GM23338 (cell line): Measurements from ENCODE around the gene OR1S2. TPM values are rescaled to one million over a fixed set of nuclear protein-coding genes. Genes with fewer than 3 reads are reported as not detected.

Source experiments
- ATAC-seq: fragments of 200-7000 bp; cut with Tn5 transposase; 3 replicates; pipeline ENCODE4 v1.9.1; 2020
- DNase-seq: peaks from one replicate; pipeline ENCODE4 v3.0.0-alpha.2; 2015; ENCODE audit warnings: low spot score
- H2AFZ ChIP-seq: fragments of 200-600 bp; sonication (generic); 2 replicates; pipeline ENCODE4 v1.8.0; 2016; ENCODE audit warnings: antibody characterized with exemption, mild to moderate bottlenecking, moderate library complexity
- H3F3A ChIP-seq: fragments of 200-600 bp; sonication (generic); replicated peaks from 2 replicates; pipeline ENCODE4 v1.8.0; 2017; ENCODE audit warnings: antibody characterized with exemption, mixed run types, low read depth
- H3K27ac ChIP-seq: fragments of 200-600 bp; sonication (generic); 2 replicates; pipeline ENCODE4 v1.6.1; 2016; ENCODE audit warnings: low read depth
- H3K27me3 ChIP-seq: fragments of 200-600 bp; sonication (generic); 2 replicates; pipeline ENCODE4 v1.8.0; 2016; ENCODE audit warnings: mild to moderate bottlenecking, mixed run types, moderate library complexity; ENCODE audit not compliant: insufficient read depth
- H3K36me3 ChIP-seq: fragments of 200-600 bp; sonication (generic); 2 replicates; pipeline ENCODE4 v1.8.0; 2016; ENCODE audit warnings: mild to moderate bottlenecking; ENCODE audit not compliant: insufficient read depth
- H3K4me1 ChIP-seq: fragments of 200-600 bp; sonication (generic); 2 replicates; pipeline ENCODE4 v1.8.0; 2016; ENCODE audit warnings: mild to moderate bottlenecking, moderate library complexity; ENCODE audit not compliant: insufficient read depth
- H3K4me2 ChIP-seq: fragments of 200-600 bp; sonication (generic); 2 replicates; pipeline ENCODE4 v1.7.1; 2017; ENCODE audit warnings: mixed run types
- H3K4me3 ChIP-seq: fragments of 200-600 bp; sonication (generic); 2 replicates; pipeline ENCODE4 v1.6.1; 2016; ENCODE audit warnings: mixed run types
- H3K79me2 ChIP-seq: fragments of 200-600 bp; sonication (generic); replicated peaks from 2 replicates; pipeline ENCODE4 v1.8.0; 2017; ENCODE audit warnings: mild to moderate bottlenecking; ENCODE audit not compliant: insufficient read depth
- H3K9me2 ChIP-seq: fragments of 200-600 bp; sonication (generic); 2 replicates; pipeline ENCODE4 v1.8.0; 2017; ENCODE audit not compliant: insufficient read depth
- H4K20me1 ChIP-seq: fragments of 200-600 bp; sonication (generic); replicated peaks from 2 replicates; pipeline ENCODE4 v1.8.0; 2017; ENCODE audit warnings: mild to moderate bottlenecking; ENCODE audit not compliant: insufficient read depth
- H3K27ac Mint-ChIP-seq: 2 replicates; pipeline ENCODE4 v1.8.0; 2020; ENCODE audit warnings: inconsistent platforms, mild to moderate bottlenecking, moderate library complexity, mixed read lengths
- H3K27me3 Mint-ChIP-seq: 3 replicates; pipeline ENCODE4 v1.8.0; 2022; ENCODE audit warnings: low read depth, mild to moderate bottlenecking, moderate library complexity, mixed read lengths, inconsistent platforms; ENCODE audit not compliant: insufficient read depth, poor library complexity
- H3K36me3 Mint-ChIP-seq: 3 replicates; pipeline ENCODE4 v1.8.0; 2021; ENCODE audit warnings: low read depth, mild to moderate bottlenecking, inconsistent platforms, moderate library complexity, mixed read lengths
- H3K4me1 Mint-ChIP-seq: 3 replicates; pipeline ENCODE4 v1.8.0; 2020; ENCODE audit warnings: mild to moderate bottlenecking, inconsistent platforms, mixed read lengths
- H3K4me3 Mint-ChIP-seq: 3 replicates; pipeline ENCODE4 v1.8.0; 2021; ENCODE audit warnings: moderate library complexity, mild to moderate bottlenecking, inconsistent platforms, mixed read lengths
- H3K9me3 Mint-ChIP-seq: 3 replicates; pipeline ENCODE4 v1.8.0; 2020; ENCODE audit warnings: moderate library complexity, mild to moderate bottlenecking, inconsistent platforms, mixed read lengths
- CREB1 ChIP-seq: fragments of 250-450 bp; sonication (Bioruptor Pico); IDR thresholded peaks from 2 replicates; pipeline ENCODE4 v1.5.0; 2020; ENCODE audit warnings: low read depth, mild to moderate bottlenecking, moderate library complexity
- CTCF ChIP-seq, 2 experiments: fragments of 200-600 bp in 1 of 2; sonication (generic) in 1 of 2; conservative IDR thresholded peaks; 2 replicates each; pipeline versions ENCODE4 v1.5.1 to v1.6.1; 2016 to 2017; ENCODE audit warnings: antibody characterized with exemption in 2 of 2, low read depth in 2 of 2, mild to moderate bottlenecking in 2 of 2, moderate library complexity in 1 of 2
- ETS1 ChIP-seq: IDR thresholded peaks from 2 replicates; pipeline ENCODE4 v1.6.1; 2016; ENCODE audit warnings: antibody characterized with exemption
- EZH2 ChIP-seq: fragments of 200-600 bp; sonication (generic); IDR thresholded peaks from one replicate; pipeline ENCODE4 v1.8.0; 2017; ENCODE audit warnings: antibody characterized with exemption, mild to moderate bottlenecking, low read depth; ENCODE audit not compliant: unreplicated experiment
- EZH2phosphoT487 ChIP-seq: fragments of 200-600 bp; sonication (generic); IDR thresholded peaks from one replicate; pipeline ENCODE4 v1.8.1; 2018; ENCODE audit warnings: antibody characterized with exemption; ENCODE audit not compliant: unreplicated experiment
- JUNB ChIP-seq: IDR thresholded peaks from one replicate; pipeline ENCODE4 v1.6.1; 2016; ENCODE audit warnings: antibody characterized with exemption; ENCODE audit not compliant: unreplicated experiment
- POLR2AphosphoS5 ChIP-seq: IDR thresholded peaks from 2 replicates; pipeline ENCODE4 v1.6.1; 2016; ENCODE audit warnings: antibody characterized with exemption, low read depth
- STAT1 ChIP-seq: IDR thresholded peaks from one replicate; pipeline ENCODE4 v1.6.1; 2016; ENCODE audit warnings: antibody characterized with exemption; ENCODE audit not compliant: unreplicated experiment
- ZNF331 ChIP-seq: fragments of 250-450 bp; sonication (Bioruptor Pico); IDR thresholded peaks from 2 replicates; pipeline ENCODE4 v1.5.0; 2020; ENCODE audit warnings: low read depth, mild to moderate bottlenecking, moderate library complexity
- ZNF462 ChIP-seq: fragments of 250-450 bp; sonication (Bioruptor Pico); IDR thresholded peaks from 2 replicates; pipeline ENCODE4 v1.5.0; 2020; ENCODE audit warnings: mild to moderate bottlenecking, moderate library complexity
- polyA plus RNA-seq: library from polyadenylated mRNA; unstranded; fragments of >200 nt; fragmentation: Nextera tagmentation; extraction: Ambion mirVana; gene quantifications from 2 replicates; pipeline ENCODE4 v1.2.1, GENCODE V29; 2016
- total RNA-seq: library from RNA; depleted of rRNA; stranded (reverse); fragments of >200 nt; shearing (Covaris generic); gene quantifications from 2 replicates; pipeline ENCODE4 v1.2.3, GENCODE V29; 2014
- TF ChIP-seq, protein P1 (sequence below): IDR thresholded peaks from one replicate; pipeline ENCODE4 v1.6.1; 2018; ENCODE audit warnings: antibody characterized with exemption; ENCODE audit not compliant: unreplicated experiment

Gene OR1S2
- total and polyA plus RNA-seq, 2 experiments from 2014 or later: not detected

DNA sequence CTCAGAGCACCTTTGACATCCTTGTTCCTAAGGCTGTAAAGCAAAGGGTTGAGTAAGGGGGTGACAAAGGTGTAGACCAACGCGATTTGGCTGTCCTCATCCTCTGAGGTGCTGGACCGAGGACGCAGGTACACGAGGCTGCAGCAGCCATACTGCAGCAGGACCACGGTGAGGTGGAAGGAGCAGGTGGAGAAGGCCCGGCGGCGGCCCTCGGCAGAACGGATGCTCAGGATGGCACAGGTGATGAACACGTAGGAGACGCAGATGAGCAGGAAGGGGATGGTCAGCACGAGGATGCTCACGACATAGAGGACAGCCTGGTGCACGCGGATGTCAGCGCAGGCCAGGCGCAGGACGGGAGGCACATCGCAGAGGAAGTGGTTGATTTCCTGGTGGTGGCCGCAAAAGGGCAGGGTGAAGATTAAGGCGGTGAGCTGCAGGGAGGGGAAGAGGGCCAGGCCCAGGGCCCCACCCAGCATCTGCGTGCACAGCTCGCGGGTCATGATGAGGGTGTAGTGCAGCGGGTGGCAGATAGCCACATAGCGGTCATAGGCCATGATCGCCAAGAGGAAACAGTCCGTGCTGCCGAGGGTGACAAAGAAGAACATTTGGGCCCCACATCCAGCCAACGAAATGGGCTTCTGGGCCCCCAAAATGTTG is 24.1 kb upstream of the OR1S2 start:
- Histone ChIP-seq H3K27ac (no peak overlapping the region), H2AFZ (no peak overlapping the region), H3K4me3 (no peak overlapping the region), H4K20me1 (no peaks in the 10 kb centered on the region), H3K4me1 (no peaks in the 10 kb centered on the region), H3K27me3 (no peaks in the 10 kb centered on the region), H3K36me3 (no peaks in the 10 kb centered on the region), H3K4me2 (no peak overlapping the region), H3K9me2 (no peaks in the 10 kb centered on the region), H3K79me2 (no peaks in the 10 kb centered on the region), H3F3A (no peaks in the 10 kb centered on the region)
- DNase-seq (no peak), ATAC-seq (no peak)
- no peaks in the 10 kb centered on the region for H3K27me3 Mint-ChIP-seq
- no peak overlapping the region for H3K4me3 Mint-ChIP-seq
- H3K9me3 Mint-ChIP-seq: no peaks in the 10 kb centered on the region; the same call in 2 of the 3 replicates
- H3K27ac Mint-ChIP-seq: no peak overlapping the region
- no peaks in the 10 kb centered on the region; the same call in 2 of the 3 replicates for H3K36me3 Mint-ChIP-seq
- TF ChIP-seq ZNF462 (CRISPR knock-in tag) (no peak), ETS1 (no peak), EZH2 (no peak), CREB1 (CRISPR knock-in tag) (no peak), ZNF331 (CRISPR knock-in tag) (no peak), JUNB (no peak), EZH2phosphoT487 (no peak), CTCF (conservative IDR thresholded peaks at IDR 0.05; ENCODE audit: low read depth in 2 of 2) (no peak), STAT1 (no peak), POLR2AphosphoS5 (no peak)
- TF ChIP-seq, protein P1, sequence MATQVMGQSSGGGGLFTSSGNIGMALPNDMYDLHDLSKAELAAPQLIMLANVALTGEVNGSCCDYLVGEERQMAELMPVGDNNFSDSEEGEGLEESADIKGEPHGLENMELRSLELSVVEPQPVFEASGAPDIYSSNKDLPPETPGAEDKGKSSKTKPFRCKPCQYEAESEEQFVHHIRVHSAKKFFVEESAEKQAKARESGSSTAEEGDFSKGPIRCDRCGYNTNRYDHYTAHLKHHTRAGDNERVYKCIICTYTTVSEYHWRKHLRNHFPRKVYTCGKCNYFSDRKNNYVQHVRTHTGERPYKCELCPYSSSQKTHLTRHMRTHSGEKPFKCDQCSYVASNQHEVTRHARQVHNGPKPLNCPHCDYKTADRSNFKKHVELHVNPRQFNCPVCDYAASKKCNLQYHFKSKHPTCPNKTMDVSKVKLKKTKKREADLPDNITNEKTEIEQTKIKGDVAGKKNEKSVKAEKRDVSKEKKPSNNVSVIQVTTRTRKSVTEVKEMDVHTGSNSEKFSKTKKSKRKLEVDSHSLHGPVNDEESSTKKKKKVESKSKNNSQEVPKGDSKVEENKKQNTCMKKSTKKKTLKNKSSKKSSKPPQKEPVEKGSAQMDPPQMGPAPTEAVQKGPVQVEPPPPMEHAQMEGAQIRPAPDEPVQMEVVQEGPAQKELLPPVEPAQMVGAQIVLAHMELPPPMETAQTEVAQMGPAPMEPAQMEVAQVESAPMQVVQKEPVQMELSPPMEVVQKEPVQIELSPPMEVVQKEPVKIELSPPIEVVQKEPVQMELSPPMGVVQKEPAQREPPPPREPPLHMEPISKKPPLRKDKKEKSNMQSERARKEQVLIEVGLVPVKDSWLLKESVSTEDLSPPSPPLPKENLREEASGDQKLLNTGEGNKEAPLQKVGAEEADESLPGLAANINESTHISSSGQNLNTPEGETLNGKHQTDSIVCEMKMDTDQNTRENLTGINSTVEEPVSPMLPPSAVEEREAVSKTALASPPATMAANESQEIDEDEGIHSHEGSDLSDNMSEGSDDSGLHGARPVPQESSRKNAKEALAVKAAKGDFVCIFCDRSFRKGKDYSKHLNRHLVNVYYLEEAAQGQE: no peak
- H3K4me1 Mint-ChIP-seq: no peaks in the 10 kb centered on the region
